SK-N-SH treated with all-trans-retinoic acid at 6 μM for 48 hours (cell line): Measurements from ENCODE around the gene MRI1.

Experiments used
- ATAC-seq: fragments of 200-7000 bp; cut with Tn5 transposase; 3 replicates; pipeline ENCODE4 v1.9.1; 2020; ENCODE audit warnings: mild to moderate bottlenecking, moderate library complexity
- BACH2 ChIP-seq: fragments of 250-450 bp; sonication (Bioruptor Pico); IDR thresholded peaks from 2 replicates; pipeline ENCODE4 v1.9.0; 2021; ENCODE audit warnings: mild to moderate bottlenecking, borderline replicate concordance
- CSDC2 ChIP-seq: fragments of 250-450 bp; sonication (Bioruptor Pico); IDR thresholded peaks from 2 replicates; pipeline ENCODE4 v1.5.0; 2020; ENCODE audit warnings: mild to moderate bottlenecking, moderate library complexity
- CSRNP3 ChIP-seq: fragments of 250-450 bp; sonication (Bioruptor Pico); IDR thresholded peaks from 2 replicates; pipeline ENCODE4 v1.5.1; 2021; ENCODE audit warnings: mild to moderate bottlenecking, moderate library complexity
- ESRRG ChIP-seq: fragments of 250-450 bp; sonication (Bioruptor Pico); IDR thresholded peaks from 2 replicates; pipeline ENCODE4 v1.6.1; 2021; ENCODE audit warnings: mild to moderate bottlenecking
- GLIS3 ChIP-seq: fragments of 250-450 bp; sonication (Bioruptor Pico); IDR thresholded peaks from 2 replicates; pipeline ENCODE4 v1.5.0; 2020; ENCODE audit warnings: mild to moderate bottlenecking, moderate library complexity
- ISL1 ChIP-seq: fragments of 250-450 bp; sonication (Bioruptor Pico); IDR thresholded peaks from 2 replicates; pipeline ENCODE4 v2.1.2; 2022; ENCODE audit warnings: mild to moderate bottlenecking, moderate library complexity
- OSR1 ChIP-seq: fragments of 250-450 bp; sonication (Bioruptor Pico); IDR thresholded peaks from 2 replicates; pipeline ENCODE4 v1.8.0; 2022; ENCODE audit warnings: moderate library complexity, mild to moderate bottlenecking, inconsistent platforms
- PATZ1 ChIP-seq: fragments of 250-450 bp; sonication (Bioruptor Pico); IDR thresholded peaks from 2 replicates; pipeline ENCODE4 v1.8.0; 2020; ENCODE audit warnings: mild to moderate bottlenecking, moderate library complexity, borderline replicate concordance
- POU6F1 ChIP-seq: fragments of 250-450 bp; sonication (Bioruptor Pico); IDR thresholded peaks from 2 replicates; pipeline ENCODE4 v1.8.0; 2021; ENCODE audit warnings: low read depth, mild to moderate bottlenecking, moderate library complexity, borderline replicate concordance
- PPARA ChIP-seq: fragments of 250-450 bp; sonication (Bioruptor Pico); IDR thresholded peaks from 2 replicates; pipeline ENCODE4 v1.5.0; 2020; ENCODE audit warnings: mild to moderate bottlenecking, borderline replicate concordance
- RARB ChIP-seq: fragments of 250-450 bp; sonication (Bioruptor Pico); IDR thresholded peaks from 2 replicates; pipeline ENCODE4 v1.8.0; 2021; ENCODE audit warnings: mild to moderate bottlenecking, moderate library complexity
- SNAI2 ChIP-seq: fragments of 250-450 bp; sonication (Bioruptor Pico); IDR thresholded peaks from 2 replicates; pipeline ENCODE4 v1.5.0; 2020; ENCODE audit warnings: mild to moderate bottlenecking, moderate library complexity
- TCF4 ChIP-seq: fragments of 250-450 bp; sonication (Bioruptor Pico); IDR thresholded peaks from 2 replicates; pipeline ENCODE4 v1.8.0; 2021; ENCODE audit warnings: mild to moderate bottlenecking, moderate library complexity, borderline replicate concordance
- TOX ChIP-seq: fragments of 250-450 bp; sonication (Bioruptor Pico); IDR thresholded peaks from 2 replicates; pipeline ENCODE4 v1.8.0; 2021; ENCODE audit warnings: mild to moderate bottlenecking, moderate library complexity, borderline replicate concordance
- ZC3H10 ChIP-seq: fragments of 250-450 bp; sonication (Bioruptor Pico); IDR thresholded peaks from 2 replicates; pipeline ENCODE4 v1.5.1; 2021; ENCODE audit warnings: mild to moderate bottlenecking, moderate library complexity
- ZFP3 ChIP-seq: fragments of 250-450 bp; sonication (Bioruptor Pico); IDR thresholded peaks from 2 replicates; pipeline ENCODE4 v1.5.0; 2020; ENCODE audit warnings: mild to moderate bottlenecking, moderate library complexity
- ZNF565 ChIP-seq: fragments of 450-650 bp; formaldehyde crosslinking; conservative IDR thresholded peaks from 2 replicates; pipeline ENCODE4 v1.5.0; 2020; ENCODE audit warnings: low read depth, mild to moderate bottlenecking, moderate library complexity
- ZNF70 ChIP-seq: fragments of 450-650 bp; formaldehyde crosslinking; IDR thresholded peaks from 2 replicates; pipeline ENCODE4 v1.5.0; 2020; ENCODE audit warnings: mild to moderate bottlenecking, moderate library complexity
- ZNF8 ChIP-seq: fragments of 450-650 bp; formaldehyde crosslinking; IDR thresholded peaks from 2 replicates; pipeline ENCODE4 v1.5.0; 2020; ENCODE audit warnings: mild to moderate bottlenecking, moderate library complexity
- TF ChIP-seq, protein P1 (sequence below): fragments of 250-450 bp; sonication (Bioruptor Pico); IDR thresholded peaks from 2 replicates; pipeline ENCODE4 v1.5.1; 2020; ENCODE audit warnings: low read depth, mild to moderate bottlenecking, moderate library complexity
- TF ChIP-seq, protein P2 (sequence below): fragments of 250-450 bp; sonication (Bioruptor Pico); IDR thresholded peaks from 2 replicates; pipeline ENCODE4 v1.5.0; 2020; ENCODE audit warnings: mild to moderate bottlenecking, moderate library complexity

MRI1 gene

DNA sequence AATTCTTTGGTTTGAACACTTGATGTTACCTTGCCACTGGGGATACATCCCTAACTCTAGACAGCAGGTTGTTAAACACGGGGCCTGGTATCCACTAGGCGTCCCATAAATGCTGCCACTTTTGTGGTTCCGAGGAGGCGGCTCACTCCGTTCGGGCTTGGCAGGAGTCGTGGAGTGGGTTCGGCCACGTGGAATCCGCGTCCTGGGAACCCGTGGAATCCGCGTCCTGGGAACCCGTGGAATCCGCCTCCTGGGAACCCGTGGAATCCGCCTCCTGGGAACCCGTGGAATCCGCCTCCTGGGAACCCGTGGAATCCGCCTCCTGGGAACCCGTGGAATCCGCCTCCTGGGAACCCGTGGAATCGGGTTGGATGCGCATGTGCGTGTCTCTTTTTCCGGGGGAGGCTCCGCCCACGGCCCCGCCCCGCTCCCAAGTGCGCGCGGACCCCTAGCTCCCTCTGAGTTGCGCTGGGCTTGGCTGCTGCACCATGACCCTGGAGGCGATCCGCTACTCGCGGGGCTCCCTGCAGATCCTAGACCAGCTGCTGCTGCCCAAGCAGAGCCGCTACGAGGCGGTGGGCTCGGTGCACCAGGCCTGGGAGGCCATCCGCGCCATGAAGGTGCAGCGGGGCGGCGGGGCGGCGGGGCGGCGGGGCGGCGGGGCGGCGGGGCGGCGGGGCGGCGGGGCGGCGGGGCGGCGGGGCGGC lies at the start of gene MRI1:
MRI1 (plus strand) TSS at position 422 of the 707 bp plus-strand sequence; CDS start at position 489, 67 bp downstream.
- peak; percentile 86 for ATAC-seq
- TF ChIP-seq TOX (no peak), ZNF70 (CRISPR knock-in tag) (0 out of 2 replicates have a peak, but pooled peaks have one; percentile 22), CSRNP3 (no peak)

- peak; percentile 16 for ATAC-seq
- TF ChIP-seq ZNF70 (CRISPR knock-in tag) (no peak), ZC3H10 (CRISPR knock-in tag) (no peak), PPARA (CRISPR knock-in tag) (no peak), ZNF565 (no peak)
These were observed 47.1 kb upstream of the MRI1 start for GRCh38 chr19:13717194-13717643.

DNA sequence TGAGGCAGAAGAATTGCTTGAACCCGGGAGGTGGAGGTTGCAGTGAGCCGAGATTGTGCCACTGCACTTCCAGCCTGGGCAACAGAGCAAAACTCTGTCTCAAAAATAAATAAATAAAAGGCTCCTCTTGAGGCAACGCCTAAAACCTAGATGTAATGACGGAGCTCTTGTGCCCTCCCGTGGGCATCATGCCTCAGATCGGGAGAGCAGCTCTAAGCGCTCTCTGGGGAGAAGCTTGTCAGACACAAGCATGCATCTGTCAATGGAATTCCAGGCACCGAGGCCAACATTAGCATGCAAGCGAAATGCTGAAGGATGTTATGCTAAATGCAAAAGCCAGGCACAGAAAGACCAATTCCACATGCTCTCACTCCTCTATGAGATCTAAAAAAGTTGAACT lies 45.6 kb upstream of the MRI1 start:
- TF ChIP-seq ESRRG (CRISPR knock-in tag), result no peak
- no peak for TF ChIP-seq ZNF8 (CRISPR knock-in tag)
- no peak for TF ChIP-seq ZNF565
- no peak for TF ChIP-seq TOX
- TF ChIP-seq OSR1, result no peak
- TF ChIP-seq CSRNP3, result no peak
- TF ChIP-seq BACH2, result no peak
- TF ChIP-seq PATZ1 (CRISPR knock-in tag), result no peak
- no peak for TF ChIP-seq ZFP3
- no peak for TF ChIP-seq POU6F1 (CRISPR knock-in tag)
- no peak for TF ChIP-seq CSDC2 (CRISPR knock-in tag)
- no peak for TF ChIP-seq TCF4
- no peak for TF ChIP-seq RARB (CRISPR knock-in tag)
- no peak for TF ChIP-seq ISL1 (CRISPR knock-in tag)
- TF ChIP-seq, protein P1, sequence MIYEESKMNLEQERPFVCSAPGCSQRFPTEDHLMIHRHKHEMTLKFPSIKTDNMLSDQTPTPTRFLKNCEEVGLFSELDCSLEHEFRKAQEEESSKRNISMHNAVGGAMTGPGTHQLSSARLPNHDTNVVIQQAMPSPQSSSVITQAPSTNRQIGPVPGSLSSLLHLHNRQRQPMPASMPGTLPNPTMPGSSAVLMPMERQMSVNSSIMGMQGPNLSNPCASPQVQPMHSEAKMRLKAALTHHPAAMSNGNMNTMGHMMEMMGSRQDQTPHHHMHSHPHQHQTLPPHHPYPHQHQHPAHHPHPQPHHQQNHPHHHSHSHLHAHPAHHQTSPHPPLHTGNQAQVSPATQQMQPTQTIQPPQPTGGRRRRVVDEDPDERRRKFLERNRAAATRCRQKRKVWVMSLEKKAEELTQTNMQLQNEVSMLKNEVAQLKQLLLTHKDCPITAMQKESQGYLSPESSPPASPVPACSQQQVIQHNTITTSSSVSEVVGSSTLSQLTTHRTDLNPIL (CRISPR knock-in tag), result no peak
- no peak for TF ChIP-seq PPARA (CRISPR knock-in tag)
- no peak for TF ChIP-seq GLIS3 (CRISPR knock-in tag)
- TF ChIP-seq SNAI2 (CRISPR knock-in tag), result no peak
- TF ChIP-seq, protein P2, sequence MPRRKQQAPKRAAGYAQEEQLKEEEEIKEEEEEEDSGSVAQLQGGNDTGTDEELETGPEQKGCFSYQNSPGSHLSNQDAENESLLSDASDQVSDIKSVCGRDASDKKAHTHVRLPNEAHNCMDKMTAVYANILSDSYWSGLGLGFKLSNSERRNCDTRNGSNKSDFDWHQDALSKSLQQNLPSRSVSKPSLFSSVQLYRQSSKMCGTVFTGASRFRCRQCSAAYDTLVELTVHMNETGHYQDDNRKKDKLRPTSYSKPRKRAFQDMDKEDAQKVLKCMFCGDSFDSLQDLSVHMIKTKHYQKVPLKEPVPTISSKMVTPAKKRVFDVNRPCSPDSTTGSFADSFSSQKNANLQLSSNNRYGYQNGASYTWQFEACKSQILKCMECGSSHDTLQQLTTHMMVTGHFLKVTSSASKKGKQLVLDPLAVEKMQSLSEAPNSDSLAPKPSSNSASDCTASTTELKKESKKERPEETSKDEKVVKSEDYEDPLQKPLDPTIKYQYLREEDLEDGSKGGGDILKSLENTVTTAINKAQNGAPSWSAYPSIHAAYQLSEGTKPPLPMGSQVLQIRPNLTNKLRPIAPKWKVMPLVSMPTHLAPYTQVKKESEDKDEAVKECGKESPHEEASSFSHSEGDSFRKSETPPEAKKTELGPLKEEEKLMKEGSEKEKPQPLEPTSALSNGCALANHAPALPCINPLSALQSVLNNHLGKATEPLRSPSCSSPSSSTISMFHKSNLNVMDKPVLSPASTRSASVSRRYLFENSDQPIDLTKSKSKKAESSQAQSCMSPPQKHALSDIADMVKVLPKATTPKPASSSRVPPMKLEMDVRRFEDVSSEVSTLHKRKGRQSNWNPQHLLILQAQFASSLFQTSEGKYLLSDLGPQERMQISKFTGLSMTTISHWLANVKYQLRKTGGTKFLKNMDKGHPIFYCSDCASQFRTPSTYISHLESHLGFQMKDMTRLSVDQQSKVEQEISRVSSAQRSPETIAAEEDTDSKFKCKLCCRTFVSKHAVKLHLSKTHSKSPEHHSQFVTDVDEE, result no peak
- ATAC-seq, result peak; percentile 89
